Hepatocyte (in vitro differentiated cells): ENCODE measurements around the gene PRPS2.

ENCODE experiments used
- EZH2 ChIP-seq: fragments of 200-600 bp; sonication (generic); IDR thresholded peaks from 2 replicates; pipeline ENCODE4 v1.6.1; 2016; ENCODE audit warnings: antibody characterized with exemption, mild to moderate bottlenecking, borderline replicate concordance
- EZH2phosphoT487 ChIP-seq: fragments of 200-600 bp; sonication (generic); IDR thresholded peaks from one replicate; pipeline ENCODE4 v1.6.1; 2018; ENCODE audit warnings: antibody characterized with exemption, mild to moderate bottlenecking, low read depth, moderate library complexity; ENCODE audit not compliant: unreplicated experiment, severe bottlenecking

DNA sequence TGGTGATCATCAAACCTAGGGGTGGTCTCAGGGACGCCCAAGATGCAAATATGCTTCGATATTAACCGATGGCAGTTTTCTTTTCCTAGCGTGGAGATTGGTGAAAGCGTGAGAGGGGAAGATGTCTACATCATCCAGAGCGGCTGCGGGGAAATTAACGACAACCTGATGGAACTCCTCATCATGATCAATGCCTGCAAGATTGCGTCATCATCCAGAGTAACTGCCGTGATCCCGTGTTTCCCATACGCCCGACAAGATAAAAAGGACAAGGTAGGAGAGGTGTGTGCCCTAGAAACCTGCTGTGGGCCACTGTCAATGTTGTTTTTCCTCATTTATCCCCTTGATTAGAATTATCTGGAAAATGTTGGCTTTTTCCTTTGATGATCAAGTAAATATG, 7.9 kb downstream of the PRPS2 start:
- TF ChIP-seq EZH2phosphoT487 (no peak), EZH2 (no peak)
